ENCODE measurements around the gene HOATZ. TPM values are rescaled to one million over a fixed set of nuclear protein-coding genes. Genes with fewer than 3 reads are reported as not detected.

Gene HOATZ
- total RNA-seq, 1 experiment from 2014 or later, result not detected

DNA sequence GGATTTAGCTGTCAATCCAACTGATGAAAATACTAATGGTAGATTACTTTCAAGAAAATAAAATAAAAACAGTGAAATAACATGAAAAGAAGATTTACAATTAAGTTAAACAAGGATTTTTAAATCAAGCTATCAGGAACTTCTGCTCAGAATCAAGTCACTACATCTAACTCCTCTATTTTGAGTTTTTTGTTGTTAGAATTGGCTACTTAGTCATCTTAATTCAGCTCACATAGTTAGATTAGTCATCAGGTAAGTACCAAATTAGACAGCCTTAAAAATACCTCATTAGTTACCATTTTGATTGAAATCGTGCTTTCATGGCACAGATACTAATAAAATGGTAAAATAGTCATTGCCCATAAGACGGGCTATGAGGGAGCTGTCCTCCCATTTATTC lies 38.2 kb upstream of the HOATZ start:
- Histone ChIP-seq H3K27ac (ENCODE audit: low read length) (no peak overlapping the region), H3K9me3 (ENCODE audit: low read length) (no peaks in the 10 kb centered on the region), H2AFZ (ENCODE audit: low read length) (no peak overlapping the region), H3K79me2 (ENCODE audit: low read length) (no peaks in the 10 kb centered on the region), H3F3A (ENCODE audit: low read length, unreplicated experiment) (no peaks in the 10 kb centered on the region), H3K9me2 (replicated peaks; ENCODE audit: low read length) (no peaks in the 10 kb centered on the region), H3K36me3 (ENCODE audit: low read depth, low read length) (no peaks in the 10 kb centered on the region), H4K20me1 (ENCODE audit: low read length) (no peaks in the 10 kb centered on the region), H3K4me1 (ENCODE audit: insufficient read depth, low read length) (no peaks in the 10 kb centered on the region), H3K4me2 (ENCODE audit: low read length) (no peak overlapping the region), H3K4me3 (ENCODE audit: low read length) (no peak overlapping the region), H3K27me3 (ENCODE audit: low read length) (no peaks in the 10 kb centered on the region), H3K9ac (ENCODE audit: low read length) (no peak overlapping the region)
- ChIA-PET CTCF (no interaction called here), POLR2A (ENCODE audit: unreplicated experiment) (no interaction called here)
- TF ChIP-seq EZH2 (IDR thresholded peaks at IDR 0.05; ENCODE audit: low read length, unreplicated experiment) (no peak), EZH2phosphoT487 (IDR thresholded peaks at IDR 0.05; ENCODE audit: borderline replicate concordance, low read length) (no peak)
- TF ChIP-seq, protein P1, sequence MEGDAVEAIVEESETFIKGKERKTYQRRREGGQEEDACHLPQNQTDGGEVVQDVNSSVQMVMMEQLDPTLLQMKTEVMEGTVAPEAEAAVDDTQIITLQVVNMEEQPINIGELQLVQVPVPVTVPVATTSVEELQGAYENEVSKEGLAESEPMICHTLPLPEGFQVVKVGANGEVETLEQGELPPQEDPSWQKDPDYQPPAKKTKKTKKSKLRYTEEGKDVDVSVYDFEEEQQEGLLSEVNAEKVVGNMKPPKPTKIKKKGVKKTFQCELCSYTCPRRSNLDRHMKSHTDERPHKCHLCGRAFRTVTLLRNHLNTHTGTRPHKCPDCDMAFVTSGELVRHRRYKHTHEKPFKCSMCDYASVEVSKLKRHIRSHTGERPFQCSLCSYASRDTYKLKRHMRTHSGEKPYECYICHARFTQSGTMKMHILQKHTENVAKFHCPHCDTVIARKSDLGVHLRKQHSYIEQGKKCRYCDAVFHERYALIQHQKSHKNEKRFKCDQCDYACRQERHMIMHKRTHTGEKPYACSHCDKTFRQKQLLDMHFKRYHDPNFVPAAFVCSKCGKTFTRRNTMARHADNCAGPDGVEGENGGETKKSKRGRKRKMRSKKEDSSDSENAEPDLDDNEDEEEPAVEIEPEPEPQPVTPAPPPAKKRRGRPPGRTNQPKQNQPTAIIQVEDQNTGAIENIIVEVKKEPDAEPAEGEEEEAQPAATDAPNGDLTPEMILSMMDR (conservative IDR thresholded peaks at IDR 0.05; ENCODE audit: low read depth, low read length), result no peak
- ATAC-seq (no peak), DNase-seq (no peak)
- intact Hi-C loops (cut with micrococcal nuclease), result no loop called here
- BruUV-seq (replicated peaks), result no TSS peak

DNA sequence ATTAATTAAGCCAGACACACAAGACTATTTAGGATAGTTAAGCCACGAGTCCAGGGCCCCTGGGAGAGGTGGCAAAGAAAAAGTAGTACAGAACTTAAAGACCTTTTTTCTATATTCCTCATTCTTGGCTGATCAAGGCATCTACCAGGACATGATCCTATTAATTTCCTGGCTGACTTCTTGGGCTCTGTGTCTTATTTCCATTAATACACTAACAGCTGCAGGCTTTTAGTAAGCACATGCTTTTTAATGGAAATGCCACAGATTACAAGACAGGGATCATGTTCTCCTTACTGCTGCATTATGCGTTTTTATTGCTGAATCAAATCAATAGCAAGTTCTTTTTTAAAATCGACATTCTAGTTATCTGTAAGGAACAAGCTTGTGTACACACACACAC lies 37.6 kb upstream of the HOATZ start:
- DNase-seq, result no peak
- POLR2A ChIA-PET (ENCODE audit: unreplicated experiment), result no interaction called here
- CTCF ChIA-PET, result no interaction called here
- ATAC-seq, result no peak
- Histone ChIP-seq H3F3A (ENCODE audit: low read length, unreplicated experiment) (no peaks in the 10 kb centered on the region), H3K4me2 (ENCODE audit: low read length) (no peak overlapping the region), H2AFZ (ENCODE audit: low read length) (no peak overlapping the region), H3K27me3 (ENCODE audit: low read length) (no peaks in the 10 kb centered on the region), H3K27ac (ENCODE audit: low read length) (no peak overlapping the region), H3K4me1 (ENCODE audit: insufficient read depth, low read length) (no peaks in the 10 kb centered on the region), H3K9me2 (replicated peaks; ENCODE audit: low read length) (no peaks in the 10 kb centered on the region), H3K79me2 (ENCODE audit: low read length) (no peaks in the 10 kb centered on the region), H3K9me3 (ENCODE audit: low read length) (no peaks in the 10 kb centered on the region), H3K4me3 (ENCODE audit: low read length) (no peak overlapping the region), H4K20me1 (ENCODE audit: low read length) (no peaks in the 10 kb centered on the region), H3K36me3 (ENCODE audit: low read depth, low read length) (no peaks in the 10 kb centered on the region), H3K9ac (ENCODE audit: low read length) (no peak overlapping the region)
- intact Hi-C loops (cut with micrococcal nuclease), result no loop called here
- BruUV-seq (replicated peaks), result no TSS peak
- TF ChIP-seq, protein P1 (conservative IDR thresholded peaks at IDR 0.05; ENCODE audit: low read depth, low read length), result no peak
- TF ChIP-seq EZH2phosphoT487 (IDR thresholded peaks at IDR 0.05; ENCODE audit: borderline replicate concordance, low read length) (no peak), EZH2 (IDR thresholded peaks at IDR 0.05; ENCODE audit: low read length, unreplicated experiment) (no peak)

DNA sequence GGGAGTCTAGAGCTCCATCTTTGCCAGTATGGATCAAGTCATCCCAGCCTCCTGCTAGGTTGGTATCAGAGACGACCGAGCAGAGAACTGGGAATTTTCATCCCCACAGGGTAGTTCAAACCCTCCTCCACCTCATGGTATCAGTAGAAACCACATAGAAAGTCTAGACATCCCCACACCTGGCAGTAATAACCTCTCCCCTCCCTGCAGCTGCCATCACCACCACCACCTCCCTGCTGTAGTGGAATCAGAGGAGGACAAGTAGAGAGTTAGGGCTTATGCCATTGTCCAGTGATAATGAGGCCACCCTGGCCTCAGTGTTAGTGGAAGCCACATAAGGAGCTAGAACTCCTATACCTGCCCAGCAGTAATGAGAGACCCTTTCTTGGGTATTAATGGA lies 36.7 kb upstream of the HOATZ start:
- H3K9me2 ChIP-seq (replicated peaks; ENCODE audit: low read length), result no peaks in the 10 kb centered on the region
- POLR2A ChIA-PET (ENCODE audit: unreplicated experiment), result no interaction called here
- H3K27me3 ChIP-seq (ENCODE audit: low read length), result no peaks in the 10 kb centered on the region
- no peaks in the 10 kb centered on the region for H3K4me1 ChIP-seq (ENCODE audit: insufficient read depth, low read length)
- 0 out of 2 replicates have a peak, but pooled peaks cover under 1% of the 10 kb centered on the region for H3K9me3 ChIP-seq (ENCODE audit: low read length)
- H2AFZ ChIP-seq (ENCODE audit: low read length), result no peak overlapping the region
- no peak overlapping the region for H3K4me3 ChIP-seq (ENCODE audit: low read length)
- H3K36me3 ChIP-seq (ENCODE audit: low read depth, low read length), result no peaks in the 10 kb centered on the region
- DNase-seq (no peak), ATAC-seq (no peak)
- TF ChIP-seq EZH2 (IDR thresholded peaks at IDR 0.05; ENCODE audit: low read length, unreplicated experiment), result no peak
- no peak for TF ChIP-seq EZH2phosphoT487 (IDR thresholded peaks at IDR 0.05; ENCODE audit: borderline replicate concordance, low read length)
- H4K20me1 ChIP-seq (ENCODE audit: low read length), result no peaks in the 10 kb centered on the region
- CTCF ChIA-PET, result no interaction called here
- no peak overlapping the region for H3K9ac ChIP-seq (ENCODE audit: low read length)
- no peaks in the 10 kb centered on the region for H3K79me2 ChIP-seq (ENCODE audit: low read length)
- BruUV-seq (replicated peaks), result no TSS peak
- no peak overlapping the region for H3K4me2 ChIP-seq (ENCODE audit: low read length)
- H3F3A ChIP-seq (ENCODE audit: low read length, unreplicated experiment), result no peaks in the 10 kb centered on the region
- H3K27ac ChIP-seq (ENCODE audit: low read length), result no peak overlapping the region
- intact Hi-C loops (cut with micrococcal nuclease), result no loop called here

All from PC-3 (cell line).